GM20431 (cell line): ENCODE results near the gene PDLIM7.

Source experiments
- in situ Hi-C: fragments of 300-500 bp; cut with MseI, MboI; formaldehyde crosslinking; loops from one replicate; pipeline ENCODE4 v1.15.0; 2020; ENCODE audit warnings: low sequenced_read_pairs; ENCODE audit not compliant: unreplicated experiment

Gene PDLIM7

DNA sequence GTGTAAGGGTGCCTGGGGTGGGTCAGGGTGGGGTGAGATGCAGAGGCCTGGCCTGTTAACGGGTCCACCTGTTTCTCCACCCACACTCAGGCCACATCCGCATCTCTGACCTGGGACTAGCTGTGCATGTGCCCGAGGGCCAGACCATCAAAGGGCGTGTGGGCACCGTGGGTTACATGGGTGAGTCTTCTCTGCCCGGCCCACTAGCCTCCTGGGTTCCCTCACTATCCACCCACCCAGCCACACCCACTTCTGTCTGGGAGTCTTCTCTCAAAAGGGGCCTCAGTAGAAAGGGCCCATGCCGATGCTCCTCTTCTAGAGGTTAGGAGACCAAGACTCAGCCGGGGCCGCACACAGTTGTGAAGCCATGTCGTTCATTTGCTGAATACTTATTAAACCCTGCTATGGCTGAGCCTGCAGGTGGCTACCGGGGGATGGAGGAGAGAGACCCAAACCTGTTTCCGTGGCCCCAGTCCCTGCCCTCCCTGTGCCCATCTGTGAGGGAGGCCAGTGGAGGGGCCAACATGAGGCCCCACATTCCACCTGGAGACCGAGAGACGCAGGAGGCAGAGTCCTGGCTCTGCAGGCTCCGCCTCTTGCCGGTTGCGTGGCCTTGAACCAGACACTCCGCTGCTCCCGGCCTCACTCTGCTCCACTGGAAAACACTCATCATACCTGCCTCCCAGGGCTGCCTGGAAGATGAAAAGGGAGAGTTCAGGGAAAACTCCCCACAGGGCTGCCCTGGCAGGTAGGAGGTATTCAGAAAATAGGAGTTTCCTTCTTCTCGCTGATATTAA is 62.3 kb downstream of the PDLIM7 start:
- in situ Hi-C loops: no loop called here

DNA sequence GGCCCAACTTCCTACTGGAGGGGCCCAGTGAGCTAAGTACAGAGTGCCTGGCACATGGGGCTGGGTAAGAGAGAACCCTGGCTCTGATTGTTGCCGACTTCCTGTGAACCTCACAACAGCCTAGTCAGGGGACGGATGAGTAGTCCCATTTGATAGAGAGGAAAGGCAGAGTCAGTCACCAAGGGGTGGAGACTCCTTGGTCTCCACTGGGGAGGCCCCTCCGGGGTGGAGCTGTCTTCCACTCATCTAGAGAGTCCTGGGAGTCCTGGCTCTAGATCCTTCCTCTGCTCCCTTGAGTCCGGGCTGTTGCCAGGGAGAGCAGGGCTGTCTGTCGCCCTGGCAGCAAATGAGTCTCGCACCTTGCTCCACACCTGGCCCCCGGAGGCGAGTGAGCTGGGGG is 63.0 kb downstream of the PDLIM7 start:
- in situ Hi-C loops: no loop called here

DNA sequence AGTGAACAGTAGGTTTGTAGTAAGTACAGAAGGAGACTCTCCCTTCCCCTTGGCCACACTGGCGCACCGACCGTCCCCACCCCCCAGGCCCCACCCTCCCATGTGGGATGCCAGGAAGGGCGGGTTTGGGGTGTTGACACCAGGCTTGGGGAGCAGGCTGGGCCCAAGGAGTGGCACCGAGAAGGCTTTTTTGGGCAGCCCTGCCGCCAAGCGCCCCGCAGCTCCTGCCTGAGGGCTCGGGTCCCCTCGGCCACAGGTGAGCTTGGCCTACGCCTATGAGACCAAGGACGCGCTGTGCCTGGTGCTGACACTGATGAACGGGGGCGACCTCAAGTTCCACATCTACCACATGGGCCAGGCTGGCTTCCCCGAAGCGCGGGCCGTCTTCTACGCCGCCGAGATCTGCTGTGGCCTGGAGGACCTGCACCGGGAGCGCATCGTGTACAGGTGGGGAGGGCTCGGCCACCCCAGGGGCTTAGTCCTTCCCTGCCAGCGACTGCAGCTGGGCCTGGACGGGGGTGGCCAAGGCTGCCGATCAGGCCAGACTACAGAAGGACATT is 63.7 kb downstream of the PDLIM7 start:
- in situ Hi-C loops: no loop called here
